ENCODE measurements around the gene FBXL5. TPM values are rescaled to one million over a fixed set of nuclear protein-coding genes. Genes with fewer than 3 reads are reported as not detected.

The FBXL5 gene
- total and polyA plus RNA-seq, 2 of the 13 experiments (the other 11 are each of a cell fraction or from before 2014, with no cell fraction given) = 17.4 to 45.3 TPM

DNA sequence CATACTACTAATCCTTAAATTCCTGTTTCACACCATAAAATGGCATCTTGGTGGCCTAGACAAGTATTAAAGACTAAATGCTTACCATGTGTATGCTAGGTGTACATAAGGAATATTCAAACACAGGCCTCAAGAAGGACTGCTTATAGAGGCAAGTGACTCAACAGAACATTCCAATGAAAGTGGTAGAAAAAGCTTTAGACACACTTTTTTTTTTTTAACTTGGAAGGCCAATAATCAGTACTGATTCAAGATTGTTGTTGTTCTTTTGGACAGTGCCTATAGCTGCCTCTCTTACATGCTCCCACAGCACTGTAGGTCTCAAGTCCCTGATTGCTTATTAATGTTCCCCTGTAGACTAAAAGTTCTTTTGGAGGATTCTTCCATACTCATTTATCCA, 77.6 kb downstream of the FBXL5 start:
- H3K27me3 ChIP-seq (ENCODE audit: control insufficient read depth in 1 of 2, insufficient read depth in 2 of 2, low read length in 2 of 2) = no peaks in the 10 kb centered on the region
- no peak overlapping the region for H2AFZ ChIP-seq (ENCODE audit: low read length)
- CTCF ChIA-PET (ENCODE audit: low intra/inter-chr PET ratio, low total read pairs) = no interaction called here
- no peaks in the 10 kb centered on the region for H3K9me3 ChIP-seq (ENCODE audit: low read length)
- H3K27ac ChIP-seq (ENCODE audit: extremely low read length, insufficient read depth, low read length) = no peak overlapping the region
- intact Hi-C loops (cut with micrococcal nuclease; ENCODE audit: unreplicated experiment) = no loop called here
- no peak overlapping the region for H3K4me2 ChIP-seq (ENCODE audit: low read depth, low read length)
- no peaks in the 10 kb centered on the region for H3K36me3 ChIP-seq (replicated peaks in 1 of 2; ENCODE audit: control insufficient read depth in 1 of 2, insufficient read depth in 2 of 2, low read length in 2 of 2)
- no peak overlapping the region for H3K4me3 ChIP-seq (replicated peaks in 1 of 3; ENCODE audit: insufficient read depth in 1 of 3, low read depth in 2 of 3, low read length in 3 of 3)
- no peak for TF ChIP-seq SCMH1 (CRISPR knock-in tag; IDR thresholded peaks at IDR 0.05; ENCODE audit: borderline replicate concordance)
- no peak for TF ChIP-seq ELF1 (CRISPR knock-in tag; IDR thresholded peaks at IDR 0.05)
- TF ChIP-seq PLRG1 (conservative IDR thresholded peaks at IDR 0.05) = no peak
- TF ChIP-seq ZNF350 (CRISPR knock-in tag; IDR thresholded peaks at IDR 0.05; ENCODE audit: borderline replicate concordance, low read depth) = no peak
- TF ChIP-seq, protein P1, sequence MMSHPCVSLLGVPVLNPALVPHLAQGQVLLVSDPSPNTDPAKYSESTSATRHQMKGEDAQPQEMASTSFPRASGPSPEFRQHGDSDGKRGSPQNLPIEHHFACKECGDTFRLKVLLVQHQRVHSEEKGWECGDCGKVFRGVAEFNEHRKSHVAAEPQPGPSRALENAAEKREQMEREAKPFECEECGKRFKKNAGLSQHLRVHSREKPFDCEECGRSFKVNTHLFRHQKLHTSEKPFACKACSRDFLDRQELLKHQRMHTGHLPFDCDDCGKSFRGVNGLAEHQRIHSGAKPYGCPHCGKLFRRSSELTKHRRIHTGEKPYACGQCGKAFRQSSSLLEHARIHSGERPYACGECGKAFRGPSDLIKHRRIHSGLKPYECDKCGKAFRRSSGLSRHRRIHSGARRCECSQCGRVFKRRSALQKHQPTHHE (CRISPR knock-in tag; IDR thresholded peaks at IDR 0.05; ENCODE audit: borderline replicate concordance) = no peak
- no peak for TF ChIP-seq ZFP36L2 (CRISPR knock-in tag; IDR thresholded peaks at IDR 0.05)
- TF ChIP-seq FLYWCH1 (CRISPR knock-in tag; IDR thresholded peaks at IDR 0.05) = no peak
- TF ChIP-seq, protein P2, sequence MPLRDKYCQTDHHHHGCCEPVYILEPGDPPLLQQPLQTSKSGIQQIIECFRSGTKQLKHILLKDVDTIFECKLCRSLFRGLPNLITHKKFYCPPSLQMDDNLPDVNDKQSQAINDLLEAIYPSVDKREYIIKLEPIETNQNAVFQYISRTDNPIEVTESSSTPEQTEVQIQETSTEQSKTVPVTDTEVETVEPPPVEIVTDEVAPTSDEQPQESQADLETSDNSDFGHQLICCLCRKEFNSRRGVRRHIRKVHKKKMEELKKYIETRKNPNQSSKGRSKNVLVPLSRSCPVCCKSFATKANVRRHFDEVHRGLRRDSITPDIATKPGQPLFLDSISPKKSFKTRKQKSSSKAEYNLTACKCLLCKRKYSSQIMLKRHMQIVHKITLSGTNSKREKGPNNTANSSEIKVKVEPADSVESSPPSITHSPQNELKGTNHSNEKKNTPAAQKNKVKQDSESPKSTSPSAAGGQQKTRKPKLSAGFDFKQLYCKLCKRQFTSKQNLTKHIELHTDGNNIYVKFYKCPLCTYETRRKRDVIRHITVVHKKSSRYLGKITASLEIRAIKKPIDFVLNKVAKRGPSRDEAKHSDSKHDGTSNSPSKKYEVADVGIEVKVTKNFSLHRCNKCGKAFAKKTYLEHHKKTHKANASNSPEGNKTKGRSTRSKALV (CRISPR knock-in tag; IDR thresholded peaks at IDR 0.05) = no peak
- TF ChIP-seq ZNF891 (CRISPR knock-in tag; IDR thresholded peaks at IDR 0.05) = no peak
- no peak for TF ChIP-seq SOX5 (CRISPR knock-in tag; IDR thresholded peaks at IDR 0.05; ENCODE audit: borderline replicate concordance)
- TF ChIP-seq PAWR (CRISPR knock-in tag; IDR thresholded peaks at IDR 0.05; ENCODE audit: borderline replicate concordance) = no peak
- no peak for TF ChIP-seq KLF6 (CRISPR knock-in tag; IDR thresholded peaks at IDR 0.05)
- TF ChIP-seq, protein P3, sequence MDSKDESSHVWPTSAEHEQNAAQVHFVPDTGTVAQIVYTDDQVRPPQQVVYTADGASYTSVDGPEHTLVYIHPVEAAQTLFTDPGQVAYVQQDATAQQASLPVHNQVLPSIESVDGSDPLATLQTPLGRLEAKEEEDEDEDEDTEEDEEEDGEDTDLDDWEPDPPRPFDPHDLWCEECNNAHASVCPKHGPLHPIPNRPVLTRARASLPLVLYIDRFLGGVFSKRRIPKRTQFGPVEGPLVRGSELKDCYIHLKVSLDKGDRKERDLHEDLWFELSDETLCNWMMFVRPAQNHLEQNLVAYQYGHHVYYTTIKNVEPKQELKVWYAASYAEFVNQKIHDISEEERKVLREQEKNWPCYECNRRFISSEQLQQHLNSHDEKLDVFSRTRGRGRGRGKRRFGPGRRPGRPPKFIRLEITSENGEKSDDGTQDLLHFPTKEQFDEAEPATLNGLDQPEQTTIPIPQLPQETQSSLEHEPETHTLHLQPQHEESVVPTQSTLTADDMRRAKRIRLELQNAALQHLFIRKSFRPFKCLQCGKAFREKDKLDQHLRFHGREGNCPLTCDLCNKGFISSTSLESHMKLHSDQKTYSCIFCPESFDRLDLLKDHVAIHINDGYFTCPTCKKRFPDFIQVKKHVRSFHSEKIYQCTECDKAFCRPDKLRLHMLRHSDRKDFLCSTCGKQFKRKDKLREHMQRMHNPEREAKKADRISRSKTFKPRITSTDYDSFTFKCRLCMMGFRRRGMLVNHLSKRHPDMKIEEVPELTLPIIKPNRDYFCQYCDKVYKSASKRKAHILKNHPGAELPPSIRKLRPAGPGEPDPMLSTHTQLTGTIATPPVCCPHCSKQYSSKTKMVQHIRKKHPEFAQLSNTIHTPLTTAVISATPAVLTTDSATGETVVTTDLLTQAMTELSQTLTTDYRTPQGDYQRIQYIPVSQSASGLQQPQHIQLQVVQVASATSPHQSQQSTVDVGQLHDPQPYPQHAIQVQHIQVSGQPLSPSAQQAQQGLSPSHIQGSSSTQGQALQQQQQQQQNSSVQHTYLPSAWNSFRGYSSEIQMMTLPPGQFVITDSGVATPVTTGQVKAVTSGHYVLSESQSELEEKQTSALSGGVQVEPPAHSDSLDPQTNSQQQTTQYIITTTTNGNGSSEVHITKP (CRISPR knock-in tag; IDR thresholded peaks at IDR 0.05; ENCODE audit: low read depth) = no peak
- no peaks in the 10 kb centered on the region for H3K4me1 ChIP-seq (ENCODE audit: insufficient read depth, low read length)
- no peaks in the 10 kb centered on the region for H3K79me2 ChIP-seq (ENCODE audit: insufficient read depth, low read length)
- DNase-seq (ENCODE audit: low spot score) = no peak
- POLR2A ChIA-PET = no interaction called here
- BruUV-seq (replicated peaks) = no TSS peak
- no peak overlapping the region for H3K9ac ChIP-seq (ENCODE audit: insufficient read depth, low read depth, low read length)
- in situ Hi-C loops (cut with HindIII; ENCODE audit: extremely low pct_ligation_motif_present, low pct_unique_long_range_greater_than_20kb) = no loop called here
- ATAC-seq = no peak
- FAIRE-seq = no peak
- no peaks in the 10 kb centered on the region for H4K20me1 ChIP-seq (ENCODE audit: insufficient read depth, low read length)
